Suprapubic skin (tissue), 4 donors: ENCODE results near the gene B9D1. TPM values are rescaled to one million over a fixed set of nuclear protein-coding genes. Genes with fewer than 3 reads are reported as not detected.

Experiments used
- DNase-seq, 2 donors: peaks; one replicate each; pipeline ENCODE4 v3.0.0-alpha.2; 2019; ENCODE audit warnings: low spot score in 2 of 2
- H3K27ac ChIP-seq: fragments of 200-600 bp; sonication (generic); one replicate; pipeline ENCODE4 v1.5.1; 2019
- H3K27me3 ChIP-seq: fragments of 200-600 bp; sonication (generic); one replicate; pipeline ENCODE4 v1.5.1; 2019
- H3K36me3 ChIP-seq: fragments of 200-600 bp; sonication (generic); one replicate; pipeline ENCODE4 v1.5.1; 2019
- H3K4me1 ChIP-seq: fragments of 200-600 bp; sonication (generic); one replicate; pipeline ENCODE4 v1.5.1; 2019
- H3K4me3 ChIP-seq: fragments of 200-600 bp; sonication (generic); one replicate; pipeline ENCODE4 v1.5.1; 2019; ENCODE audit warnings: mild to moderate bottlenecking
- H3K9me3 ChIP-seq: fragments of 200-600 bp; sonication (generic); one replicate; pipeline ENCODE4 v1.5.1; 2019
- EP300 ChIP-seq: sonication (generic); formaldehyde crosslinking; IDR thresholded peaks from one replicate; pipeline ENCODE4 v1.6.1; 2017; ENCODE audit warnings: antibody characterized with exemption
- POLR2A ChIP-seq, 2 donors: fragments of 450-650 bp; IDR thresholded peaks; one replicate each; pipeline ENCODE4 v1.6.1; 2017; ENCODE audit warnings: antibody characterized with exemption in 2 of 2, mild to moderate bottlenecking in 2 of 2, moderate library complexity in 2 of 2
- POLR2AphosphoS5 ChIP-seq, 3 donors: sonication (generic); formaldehyde crosslinking; IDR thresholded peaks; one replicate each; pipeline ENCODE4 v1.6.1; 2017; ENCODE audit warnings: antibody characterized with exemption in 3 of 3
- WGBS: methylation state at CpG from one replicate; pipeline ENCODE4 v1.1.5; 2018; 5-methylcytosine and 5-hydroxymethylcytosine counted together
- total RNA-seq, 4 donors: library from RNA; depleted of rRNA; stranded (reverse); fragments of >200 nt; gene quantifications; one replicate each; pipeline ENCODE4 v1.1.0, GENCODE V29; 2016
- TF ChIP-seq, protein P1 (sequence below), 2 donors: fragments of 200-600 bp in 1 of 2; fragments of 450-650 bp in 1 of 2; sonication (generic) in 1 of 2; IDR thresholded peaks; one replicate each; pipeline ENCODE4 v1.5.1; 2016 to 2019; ENCODE audit warnings: antibody characterized with exemption in 2 of 2, mild to moderate bottlenecking in 1 of 2, moderate library complexity in 1 of 2

The B9D1 gene
- total RNA-seq, 4 donors from 2014 or later: 10.7 to 21.7 (median 17.3) TPM

DNA sequence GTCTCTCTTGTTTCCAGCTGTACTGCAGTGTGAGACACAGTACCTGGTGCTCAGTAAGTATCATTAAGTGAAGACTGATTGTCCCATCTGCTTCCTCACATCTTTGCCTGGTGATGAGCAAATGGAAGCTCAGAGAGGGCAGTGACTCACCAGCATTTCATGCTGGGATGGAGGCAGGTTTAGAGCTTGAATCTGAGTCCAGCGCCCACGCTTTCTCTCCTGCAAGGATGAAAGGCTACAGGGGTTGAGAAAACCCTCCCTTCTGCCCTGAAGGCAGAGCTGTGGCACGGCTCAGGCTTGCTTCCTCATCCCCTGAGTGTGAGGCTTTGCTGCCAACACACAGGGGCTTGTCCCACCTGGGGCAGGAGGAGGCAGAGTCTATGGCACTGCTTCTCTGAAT lies 47.0 kb upstream of the B9D1 start:
- H3K27ac ChIP-seq: no peak overlapping the region
- no peak for TF ChIP-seq POLR2AphosphoS5 (IDR thresholded peaks at IDR 0.05)
- TF ChIP-seq, protein P1, sequence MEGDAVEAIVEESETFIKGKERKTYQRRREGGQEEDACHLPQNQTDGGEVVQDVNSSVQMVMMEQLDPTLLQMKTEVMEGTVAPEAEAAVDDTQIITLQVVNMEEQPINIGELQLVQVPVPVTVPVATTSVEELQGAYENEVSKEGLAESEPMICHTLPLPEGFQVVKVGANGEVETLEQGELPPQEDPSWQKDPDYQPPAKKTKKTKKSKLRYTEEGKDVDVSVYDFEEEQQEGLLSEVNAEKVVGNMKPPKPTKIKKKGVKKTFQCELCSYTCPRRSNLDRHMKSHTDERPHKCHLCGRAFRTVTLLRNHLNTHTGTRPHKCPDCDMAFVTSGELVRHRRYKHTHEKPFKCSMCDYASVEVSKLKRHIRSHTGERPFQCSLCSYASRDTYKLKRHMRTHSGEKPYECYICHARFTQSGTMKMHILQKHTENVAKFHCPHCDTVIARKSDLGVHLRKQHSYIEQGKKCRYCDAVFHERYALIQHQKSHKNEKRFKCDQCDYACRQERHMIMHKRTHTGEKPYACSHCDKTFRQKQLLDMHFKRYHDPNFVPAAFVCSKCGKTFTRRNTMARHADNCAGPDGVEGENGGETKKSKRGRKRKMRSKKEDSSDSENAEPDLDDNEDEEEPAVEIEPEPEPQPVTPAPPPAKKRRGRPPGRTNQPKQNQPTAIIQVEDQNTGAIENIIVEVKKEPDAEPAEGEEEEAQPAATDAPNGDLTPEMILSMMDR (IDR thresholded peaks at IDR 0.05): no peak
- TF ChIP-seq EP300: no peak
- no peak for TF ChIP-seq POLR2A (IDR thresholded peaks at IDR 0.05)
- H3K9me3 ChIP-seq: no peaks in the 10 kb centered on the region
- no peak for DNase-seq
- no peaks in the 10 kb centered on the region for H3K27me3 ChIP-seq
- 62% methylated on average over 3 of the region's 3 CpGs for WGBS
- H3K36me3 ChIP-seq: no peaks in the 10 kb centered on the region
- no peak overlapping the region for H3K4me3 ChIP-seq
- no peaks in the 10 kb centered on the region for H3K4me1 ChIP-seq

- H3K9me3 ChIP-seq: no peaks in the 10 kb centered on the region
- no peak overlapping the region for H3K27ac ChIP-seq
- no peaks in the 10 kb centered on the region for H3K4me1 ChIP-seq
- WGBS: 92% methylated on average over 3 of the region's 3 CpGs
- no peak for DNase-seq
- H3K27me3 ChIP-seq: no peaks in the 10 kb centered on the region
- no peak overlapping the region for H3K4me3 ChIP-seq
- H3K36me3 ChIP-seq: no peaks in the 10 kb centered on the region
- TF ChIP-seq EP300: no peak
- no peak for TF ChIP-seq POLR2AphosphoS5 (IDR thresholded peaks at IDR 0.05)
- TF ChIP-seq, protein P1 (IDR thresholded peaks at IDR 0.05): no peak
- TF ChIP-seq POLR2A (IDR thresholded peaks at IDR 0.05): no peak
Observed at GRCh38 chr17:19409066-19409465, 46.5 kb upstream of the B9D1 start.

- DNase-seq: no peak
- H3K4me3 ChIP-seq: no peak overlapping the region
- no peaks in the 10 kb centered on the region for H3K9me3 ChIP-seq
- WGBS: 92% methylated on average over 2 of the region's 2 CpGs
- no peak overlapping the region for H3K27ac ChIP-seq
- H3K27me3 ChIP-seq: no peaks in the 10 kb centered on the region
- H3K4me1 ChIP-seq: no peaks in the 10 kb centered on the region
- no peak for TF ChIP-seq POLR2A (IDR thresholded peaks at IDR 0.05)
- TF ChIP-seq EP300: no peak
- no peak for TF ChIP-seq POLR2AphosphoS5 (IDR thresholded peaks at IDR 0.05)
- TF ChIP-seq, protein P1 (IDR thresholded peaks at IDR 0.05): no peak
- no peaks in the 10 kb centered on the region for H3K36me3 ChIP-seq
Observed at GRCh38 chr17:19408346-19408710, 45.8 kb upstream of the B9D1 start.

- TF ChIP-seq POLR2AphosphoS5 (IDR thresholded peaks at IDR 0.05) (no peak), POLR2A (IDR thresholded peaks at IDR 0.05) (no peak), EP300 (no peak)
- TF ChIP-seq, protein P1 (IDR thresholded peaks at IDR 0.05): no peak
- no peaks in the 10 kb centered on the region for H3K27me3 ChIP-seq
- H3K4me3 ChIP-seq: no peak overlapping the region
- no peaks in the 10 kb centered on the region for H3K4me1 ChIP-seq
- H3K9me3 ChIP-seq: no peaks in the 10 kb centered on the region
- no peaks in the 10 kb centered on the region for H3K36me3 ChIP-seq
- WGBS: 95% methylated on average over 10 of the region's 10 CpGs
- DNase-seq: no peak
- no peak overlapping the region for H3K27ac ChIP-seq
Observed at GRCh38 chr17:19407601-19408345, 45.2 kb upstream of the B9D1 start.

- DNase-seq: no peak
- whole genome bisulfite sequencing: 73% methylated on average over 5 of the region's 5 CpGs
- Histone ChIP-seq H3K27me3 (no peaks in the 10 kb centered on the region), H3K4me3 (no peak overlapping the region), H3K4me1 (peaks cover 3% of the 10 kb centered on the region), H3K27ac (no peak overlapping the region), H3K36me3 (no peaks in the 10 kb centered on the region), H3K9me3 (no peaks in the 10 kb centered on the region)
- TF ChIP-seq POLR2A (IDR thresholded peaks at IDR 0.05) (no peak), POLR2AphosphoS5 (IDR thresholded peaks at IDR 0.05) (no peak), EP300 (no peak)
- TF ChIP-seq, protein P1 (IDR thresholded peaks at IDR 0.05): no peak
Observed at GRCh38 chr17:19405114-19405513, 42.6 kb upstream of the B9D1 start.
